Measurements from ENCODE around the gene OSMR. TPM values are rescaled to one million over a fixed set of nuclear protein-coding genes. Genes with fewer than 3 reads are reported as not detected.

The OSMR gene
- total and polyA plus RNA-seq, 2 donors (not counting 3 experiments of a cell fraction or from before 2014, with no cell fraction given), result 6.1 to 19.7 TPM

- no peak overlapping the region for H3K9ac ChIP-seq (replicated peaks; ENCODE audit: extremely low read depth, insufficient read depth, low read length)
- intact Hi-C loops (cut with micrococcal nuclease) (no loop called here), dilution Hi-C loops (cut with MboI; ENCODE audit: extremely low pct_ligation_motif_present, low sequenced_read_pairs) (no loop called here)
- H3K4me3 ChIP-seq (replicated peaks in 1 of 3; ENCODE audit: insufficient read depth in 1 of 3, low read depth in 1 of 3, low read length in 3 of 3), result no peak overlapping the region
- H2AFZ ChIP-seq (ENCODE audit: low read depth, low read length), result no peak overlapping the region
- H3K9me1 ChIP-seq (replicated peaks; ENCODE audit: control insufficient read depth, extremely low read depth, insufficient read depth, low read length), result no peaks in the 10 kb centered on the region
- ChIA-PET CTCF (interaction anchor here (0.9 to 6.4 kb wide), 2 partner anchors 15 to 92 kb away, joined by 5 to 41 read pairs; partner anchors contain the start of gene OSMR), POLR2A (no interaction called here)
- no peak for DNase-seq (ENCODE audit: low read depth, low spot score)
- BruUV-seq (replicated peaks), result no TSS peak
- peaks cover 7% of the 10 kb centered on the region for H3K4me1 ChIP-seq (ENCODE audit: control insufficient read depth, extremely low read depth, insufficient read depth, low read length)
- no peak overlapping the region for H3K4me2 ChIP-seq (ENCODE audit: insufficient read depth, low read length)
- no peaks in the 10 kb centered on the region for H3K9me3 ChIP-seq (replicated peaks; ENCODE audit: control insufficient read depth, insufficient read depth, low read length)
- H3K36me3 ChIP-seq (ENCODE audit: control insufficient read depth in 2 of 2, extremely low read depth in 1 of 2, insufficient read depth in 2 of 2, low read length in 2 of 2), result no peaks in the 10 kb centered on the region
- no peak overlapping the region for H3K27ac ChIP-seq (ENCODE audit: insufficient read depth, low read depth, low read length)
- FAIRE-seq, result no peak
- H3K79me2 ChIP-seq (ENCODE audit: control insufficient read depth, insufficient read depth, low read length), result no peaks in the 10 kb centered on the region
- no peaks in the 10 kb centered on the region for H4K20me1 ChIP-seq (replicated peaks; ENCODE audit: control insufficient read depth, extremely low read depth, insufficient read depth, low read length)
- no peaks in the 10 kb centered on the region for H3K27me3 ChIP-seq (ENCODE audit: control insufficient read depth in 2 of 2, insufficient read depth in 2 of 2, low read length in 2 of 2)
- TF ChIP-seq GATA2 (IDR thresholded peaks at IDR 0.05; ENCODE audit: insufficient read depth, insufficient read length, low read depth, low read length) (no peak), JUN (IDR thresholded peaks at IDR 0.05; ENCODE audit: borderline replicate concordance, insufficient read depth, insufficient read length, low read depth) (no peak), MYC (IDR thresholded peaks at IDR 0.05; ENCODE audit: low read depth, low read length) (no peak), EZH2 (IDR thresholded peaks at IDR 0.05; ENCODE audit: borderline replicate concordance, low read depth, low read length, severe bottlenecking) (no peak), FOS (IDR thresholded peaks at IDR 0.05; ENCODE audit: borderline replicate concordance, insufficient read depth, low read length) (no peak), POLR2A (IDR thresholded peaks at IDR 0.05; ENCODE audit: low read depth, low read length) (no peak), POLR2AphosphoS5 (IDR thresholded peaks at IDR 0.05; ENCODE audit: insufficient read depth, low read depth, low read length) (no peak)
- TF ChIP-seq, protein P1, sequence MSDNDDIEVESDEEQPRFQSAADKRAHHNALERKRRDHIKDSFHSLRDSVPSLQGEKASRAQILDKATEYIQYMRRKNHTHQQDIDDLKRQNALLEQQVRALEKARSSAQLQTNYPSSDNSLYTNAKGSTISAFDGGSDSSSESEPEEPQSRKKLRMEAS (IDR thresholded peaks at IDR 0.05; ENCODE audit: insufficient read depth, insufficient read length), result no peak
- TF ChIP-seq, protein P2, sequence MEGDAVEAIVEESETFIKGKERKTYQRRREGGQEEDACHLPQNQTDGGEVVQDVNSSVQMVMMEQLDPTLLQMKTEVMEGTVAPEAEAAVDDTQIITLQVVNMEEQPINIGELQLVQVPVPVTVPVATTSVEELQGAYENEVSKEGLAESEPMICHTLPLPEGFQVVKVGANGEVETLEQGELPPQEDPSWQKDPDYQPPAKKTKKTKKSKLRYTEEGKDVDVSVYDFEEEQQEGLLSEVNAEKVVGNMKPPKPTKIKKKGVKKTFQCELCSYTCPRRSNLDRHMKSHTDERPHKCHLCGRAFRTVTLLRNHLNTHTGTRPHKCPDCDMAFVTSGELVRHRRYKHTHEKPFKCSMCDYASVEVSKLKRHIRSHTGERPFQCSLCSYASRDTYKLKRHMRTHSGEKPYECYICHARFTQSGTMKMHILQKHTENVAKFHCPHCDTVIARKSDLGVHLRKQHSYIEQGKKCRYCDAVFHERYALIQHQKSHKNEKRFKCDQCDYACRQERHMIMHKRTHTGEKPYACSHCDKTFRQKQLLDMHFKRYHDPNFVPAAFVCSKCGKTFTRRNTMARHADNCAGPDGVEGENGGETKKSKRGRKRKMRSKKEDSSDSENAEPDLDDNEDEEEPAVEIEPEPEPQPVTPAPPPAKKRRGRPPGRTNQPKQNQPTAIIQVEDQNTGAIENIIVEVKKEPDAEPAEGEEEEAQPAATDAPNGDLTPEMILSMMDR (IDR thresholded peaks at IDR 0.05; ENCODE audit: extremely low read depth in 1 of 2, insufficient read depth in 1 of 2, low read depth in 1 of 2, low read length in 2 of 2), result no peak
Observed at GRCh38 chr5:38830521-38831051, 15.2 kb upstream of the OSMR start.
